A204.1 (cell line): ENCODE results near the gene PRAMEF27.
"Not testable (repeated sequence)": the region's sequence is repeated elsewhere in the genome, so short reads cannot be mapped to it uniquely, and the experiment has no call there.

Experiments
- FAIRE-seq: peaks from 2 replicates; lab custom pipeline; 2012; peaks lifted over from hg19 to GRCh38; lab: Jason Lieb, UNC

Gene PRAMEF27

DNA sequence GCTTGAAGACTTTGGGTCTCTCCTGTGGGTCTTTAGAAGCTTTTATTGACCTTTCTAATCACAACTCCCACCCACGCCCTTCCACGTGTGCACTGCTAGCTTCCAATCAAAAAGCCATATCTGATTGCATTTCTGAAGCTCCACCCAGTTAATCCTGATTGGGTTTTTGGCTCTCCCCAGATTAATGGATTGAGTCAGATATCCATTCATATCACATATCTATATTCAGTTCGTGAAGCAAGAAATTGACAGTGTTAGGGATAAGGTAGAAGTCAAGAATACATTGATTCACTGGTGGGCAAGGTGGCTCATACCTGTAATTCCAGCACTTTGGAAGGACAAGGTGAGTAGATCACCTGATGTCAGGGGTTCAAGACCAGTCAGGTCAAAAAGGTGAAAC, at the start of gene PRAMEF27:
PRAMEF27 (minus strand) TSS at position 101 of the 400 bp plus-strand sequence. CDS start 2,916 bp downstream, outside the sequence.
- not testable (repeated sequence) for FAIRE-seq

DNA sequence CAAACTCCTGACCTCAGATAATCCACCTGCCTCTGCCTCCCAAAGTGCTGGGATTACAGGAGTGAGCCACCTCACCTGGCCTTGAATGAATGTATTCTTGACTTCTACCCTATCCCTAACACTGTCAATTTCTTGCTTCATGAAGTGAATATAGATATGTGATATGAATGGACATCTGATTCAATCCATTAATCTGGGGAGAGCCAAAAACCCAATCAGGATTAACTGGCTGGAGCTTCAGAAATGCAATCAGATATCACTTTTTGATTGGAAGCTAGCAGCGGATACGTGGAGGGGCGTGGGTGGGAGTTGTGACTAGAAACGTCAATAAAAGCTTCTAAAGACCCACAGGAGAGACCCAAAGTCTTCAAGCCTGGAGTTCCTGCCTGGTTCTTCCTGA, 14.1 kb upstream of the PRAMEF27 start, which contains the start of gene PRAMEF25:
PRAMEF25 (plus strand) TSS at position 301 of the 400 bp plus-strand sequence. CDS start 2,920 bp downstream, outside the sequence.
- not testable (repeated sequence) for FAIRE-seq

DNA sequence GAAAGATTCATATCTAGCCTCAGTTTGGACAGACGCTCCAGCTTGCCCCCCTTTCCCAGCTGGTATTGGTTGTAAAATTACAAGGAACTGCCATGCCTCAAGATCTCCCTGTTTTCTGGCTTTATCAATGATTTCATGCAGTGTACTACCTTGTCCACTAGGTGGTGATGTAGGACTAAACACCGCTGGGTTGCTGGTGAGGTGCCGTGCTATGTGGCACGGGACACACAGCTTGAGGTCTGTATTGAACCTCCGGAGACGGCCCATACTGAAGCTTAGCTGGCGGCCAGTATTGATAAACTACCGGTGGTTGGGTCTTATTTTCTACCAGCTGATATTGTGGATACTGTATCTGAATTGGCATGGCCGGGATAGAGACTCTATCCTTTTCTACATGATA, 36.5 kb downstream of the PRAMEF27 start:
- FAIRE-seq, result not testable (repeated sequence)

DNA sequence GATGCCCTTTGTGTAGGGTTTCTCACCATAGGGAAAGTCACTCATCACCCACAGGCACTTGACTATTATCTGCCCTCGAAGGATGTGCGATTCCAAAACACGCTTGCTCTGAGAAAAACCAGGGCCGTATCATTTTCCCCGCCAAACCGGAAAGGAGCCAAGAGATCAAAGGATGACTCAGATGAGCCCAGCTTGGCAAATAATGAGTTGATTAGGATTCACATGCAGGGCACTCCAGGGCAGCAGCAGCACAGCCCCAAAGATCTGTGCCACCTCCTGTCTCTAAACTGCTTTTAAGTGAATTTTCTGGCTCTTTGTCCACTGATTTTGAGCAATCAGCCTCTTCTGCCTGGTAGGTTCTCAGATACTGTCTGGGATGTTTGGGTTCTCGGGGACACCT, 44.4 kb downstream of the PRAMEF27 start:
- not testable (repeated sequence) for FAIRE-seq

DNA sequence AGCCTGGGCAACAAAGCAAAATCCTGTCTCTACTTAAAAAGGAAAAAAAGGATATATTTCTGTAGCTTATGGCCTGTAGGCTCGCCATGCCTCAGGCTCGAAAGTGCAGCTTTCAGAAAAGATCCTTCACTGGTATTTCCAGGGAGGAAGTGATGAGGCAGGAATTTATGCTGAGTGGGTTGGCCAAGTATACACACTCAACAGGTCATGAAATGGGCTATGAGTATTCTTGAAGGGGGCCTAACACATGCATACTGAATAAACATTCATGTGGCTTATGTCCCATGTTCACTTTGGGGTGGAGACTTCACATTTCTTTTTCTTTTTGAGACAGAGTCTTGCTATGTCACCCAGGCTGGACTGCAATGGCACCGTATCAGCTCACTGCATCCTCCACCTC, 47.0 kb downstream of the PRAMEF27 start:
- FAIRE-seq, result not testable (repeated sequence)

DNA sequence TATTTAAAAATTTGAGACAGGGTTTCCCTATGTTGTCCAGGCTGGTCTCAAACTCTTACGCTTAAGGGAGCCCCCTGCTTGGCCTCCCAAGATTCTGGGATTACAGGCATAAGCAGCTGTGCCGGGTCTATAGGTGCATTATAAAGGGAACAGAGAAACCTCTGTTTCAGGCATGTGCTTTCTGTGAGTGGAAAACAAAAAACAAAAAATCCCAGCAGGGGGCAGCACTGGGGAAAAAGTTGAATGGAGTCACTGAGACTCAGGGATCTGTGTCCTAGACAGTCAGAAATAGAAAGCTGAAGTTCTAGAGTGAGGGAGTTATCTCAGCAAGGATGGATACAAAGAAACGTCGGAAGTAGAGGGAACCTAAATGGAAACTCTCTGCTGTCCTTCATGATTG, 50.6 kb downstream of the PRAMEF27 start:
- FAIRE-seq, result not testable (repeated sequence)
